Measurements from ENCODE around the gene GNA12.
"Not testable (repeated sequence)": the region's sequence is repeated elsewhere in the genome, so short reads cannot be mapped to it uniquely, and the experiment has no call there.

Gene GNA12

GRCh38 chr7:2688409-2689342 is 155.4 kb downstream of the GNA12 start:
- no peak for DNase-seq

DNA sequence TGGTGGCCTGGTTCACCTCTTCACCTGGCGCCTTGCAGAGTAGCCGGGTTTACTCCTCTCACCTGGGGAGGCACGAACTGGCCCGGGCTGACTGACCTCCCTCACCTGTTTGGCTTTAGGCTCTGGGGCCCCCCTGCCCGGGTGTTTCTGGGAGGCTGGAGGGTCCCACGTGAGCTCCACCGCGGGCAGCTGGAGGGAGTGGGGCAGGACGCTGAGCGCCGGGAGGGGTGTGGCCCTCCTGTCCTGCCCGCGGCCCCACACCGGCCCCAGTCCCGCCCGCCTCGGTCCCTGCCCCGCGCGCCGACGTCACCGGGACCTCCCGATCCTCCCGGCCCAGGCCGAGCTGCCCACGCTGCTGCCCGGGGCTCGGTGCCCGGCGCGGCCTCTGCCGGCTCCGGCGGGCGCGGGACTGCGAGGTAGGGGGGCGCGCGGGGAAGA is 156.2 kb downstream of the GNA12 start, which contains the start of gene AMZ1:
Gene AMZ1 (plus strand): TSS at position 322 of the 438 bp plus-strand sequence. CDS start 12,250 bp downstream, outside the sequence.
- no peak for DNase-seq

GRCh38 chr7:2687338-2687869 is 156.7 kb downstream of the GNA12 start:
- DNase-seq, result no peak

- DNase-seq, result no peak
Observed at GRCh38 chr7:2686101-2686500, 158.0 kb downstream of the GNA12 start.

GRCh38 chr7:2684501-2684900 is 159.6 kb downstream of the GNA12 start:
- no peak for DNase-seq

DNA sequence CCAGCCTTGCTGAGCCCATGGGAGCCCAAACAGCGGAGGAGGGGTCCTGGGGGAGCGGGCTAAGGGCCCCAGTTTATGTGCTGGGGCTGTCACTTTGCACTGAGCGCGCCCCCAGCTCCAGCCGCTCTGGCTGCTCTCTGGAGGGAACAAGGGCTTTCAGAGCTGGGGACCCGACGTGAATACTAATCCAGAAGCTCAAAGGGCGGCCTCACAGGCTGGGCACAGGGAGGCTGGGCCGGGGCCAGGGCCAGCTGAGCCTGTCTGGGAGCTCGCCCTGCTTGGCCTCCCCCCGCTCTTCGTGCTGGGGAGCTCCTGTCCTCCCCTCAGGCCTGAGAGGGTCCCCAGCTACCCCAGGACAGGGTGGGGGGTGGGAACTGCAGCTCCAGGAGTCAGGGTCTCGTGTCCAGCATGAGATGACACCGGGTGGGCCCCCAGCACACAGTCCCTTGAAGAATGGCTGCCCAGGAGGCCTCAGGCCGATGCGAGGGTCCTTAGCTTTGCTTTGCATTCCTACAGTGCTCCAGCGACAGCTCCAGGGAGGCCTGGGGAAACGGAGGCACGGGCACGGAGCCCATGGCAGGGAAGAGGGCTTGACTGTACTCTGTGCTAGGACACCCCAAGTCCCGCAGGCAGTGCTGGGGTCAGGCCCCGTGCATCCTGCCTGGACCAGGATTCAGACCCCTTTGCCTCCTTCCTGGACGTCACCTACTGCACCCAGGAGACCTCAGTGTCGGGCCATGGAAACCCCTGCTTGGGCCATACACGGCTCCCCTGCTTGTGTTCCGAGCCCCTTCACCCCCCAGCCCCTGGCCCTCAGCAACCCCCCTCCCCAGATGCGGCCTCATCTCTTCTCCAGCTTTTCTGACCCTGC is 161.9 kb downstream of the GNA12 start:
- no peak for DNase-seq

GRCh38 chr7:2680792-2681490 is 163.2 kb downstream of the GNA12 start:
- DNase-seq, result peak; percentile 25 to 58

DNA sequence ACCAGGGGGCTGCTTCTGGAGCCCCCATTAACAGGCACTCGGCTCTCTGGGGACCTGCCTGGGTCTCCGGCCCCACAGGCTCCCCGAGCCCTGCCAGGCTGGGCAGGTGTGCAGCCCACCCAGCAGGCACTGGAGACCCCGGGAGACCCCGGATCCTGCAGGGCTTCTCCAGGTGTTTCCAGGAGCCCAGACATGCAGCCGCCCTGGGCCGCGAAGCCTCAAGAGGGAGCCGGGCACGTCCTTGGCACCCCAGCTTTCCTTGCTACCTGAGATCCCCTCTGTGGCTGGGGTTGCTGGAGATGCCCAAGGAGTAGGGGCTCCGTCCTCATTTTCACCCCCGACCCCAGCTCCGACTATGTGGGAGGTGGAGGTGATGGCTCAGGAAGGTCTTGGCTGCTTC is 163.9 kb downstream of the GNA12 start:
- DNase-seq, result no peak

GRCh38 chr7:2679135-2680127 is 164.7 kb downstream of the GNA12 start:
- DNase-seq, result not testable (repeated sequence)

DNA sequence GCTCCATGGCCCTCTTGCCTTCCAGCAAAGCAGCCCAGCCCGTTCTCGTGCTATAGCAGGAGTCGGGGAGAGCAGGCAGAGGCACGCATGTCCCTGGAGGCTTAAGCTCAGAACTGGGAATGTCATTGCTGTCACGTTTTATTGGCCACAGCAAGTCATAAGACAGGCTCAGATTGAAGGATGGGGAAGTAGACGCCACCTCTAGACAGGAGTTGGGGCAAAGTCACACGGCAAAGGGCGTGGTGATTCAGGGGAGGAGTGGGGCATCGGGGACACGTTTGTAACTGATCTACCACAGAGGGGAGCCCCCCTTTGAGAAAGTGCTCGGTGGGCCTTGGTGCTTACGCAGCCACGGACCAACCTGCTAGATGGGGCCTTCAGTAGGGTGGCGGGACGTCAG is 165.7 kb downstream of the GNA12 start:
- not testable (repeated sequence) for DNase-seq
